ENCODE results near the gene AQP12B. TPM values are rescaled to one million over a fixed set of nuclear protein-coding genes. Genes with fewer than 3 reads are reported as not detected.

The AQP12B gene
- total and polyA plus RNA-seq, 2 of the 8 experiments (the other 6 are each of a cell fraction or from before 2014, with no cell fraction given), result not detected

- POLR2A ChIA-PET (ENCODE audit: partially characterized antibody), result interaction anchor here (0.6 to 3.5 kb wide), 9 partner anchors 9 to 70 kb away, joined by 3 to 15 read pairs (median 4); no protein-coding TSS in a partner anchor
- Histone ChIP-seq H3K79me2 (ENCODE audit: control insufficient read depth in 1 of 2, insufficient read depth in 2 of 2, low read length in 2 of 2) (no peaks in the 10 kb centered on the region), H4K20me1 (replicated peaks in 1 of 2; ENCODE audit: control insufficient read depth in 1 of 2, insufficient read depth in 2 of 2, low read length in 2 of 2) (peaks cover 10 to 15% of the 10 kb centered on the region in 2 experiments), H2BK15ac (ENCODE audit: low read length) (no peak overlapping the region), H3K27me3 (replicated peaks in 1 of 4; ENCODE audit: control insufficient read depth in 3 of 4, extremely low read depth in 1 of 4, insufficient read depth in 3 of 4, low read length in 3 of 4) (no peaks in the 10 kb centered on the region), H4K91ac (replicated peaks; ENCODE audit: insufficient read length, low read length) (no peak overlapping the region), H3K23ac (ENCODE audit: insufficient read length) (no peak overlapping the region), H4K8ac (ENCODE audit: extremely low read depth, insufficient read depth, low read length) (no peak overlapping the region), H2AK5ac (ENCODE audit: low read depth, low read length) (no peak overlapping the region), H3K27ac (ENCODE audit: low read depth, low read length) (no peak overlapping the region), H2BK120ac (replicated peaks; ENCODE audit: low read depth, low read length) (no peak overlapping the region), H3K4ac (replicated peaks; ENCODE audit: insufficient read length, low read depth, low read length) (no peak overlapping the region), H2BK5ac (ENCODE audit: low read depth, low read length) (no peak overlapping the region), H3K36me3 (ENCODE audit: control insufficient read depth in 2 of 4, insufficient read depth in 4 of 4, low read length in 3 of 4) (peaks cover 28 to 88% (median 68%) of the 10 kb centered on the region in 4 experiments), H3K4me3 (ENCODE audit: extremely low read depth in 1 of 4, insufficient read depth in 2 of 4, low read depth in 3 of 4, low read length in 4 of 4) (no peak overlapping the region), H3K23me2 (ENCODE audit: low read depth, low read length) (no peaks in the 10 kb centered on the region), H3K56ac (replicated peaks; ENCODE audit: insufficient read length, low read depth, low read length) (no peak overlapping the region), H3K4me1 (replicated peaks in 1 of 4; ENCODE audit: control insufficient read depth in 3 of 4, insufficient read depth in 4 of 4, low read length in 3 of 4) (no peaks in the 10 kb centered on the region), H3K9me3 (ENCODE audit: insufficient read depth in 2 of 2, low read depth in 1 of 2, low read length in 1 of 2) (no peaks in the 10 kb centered on the region), H4K5ac (ENCODE audit: insufficient read length, low read depth, low read length) (no peak overlapping the region), H3K9ac (replicated peaks in 1 of 4; ENCODE audit: extremely low read depth in 1 of 4, low read depth in 3 of 4, low read length in 3 of 4) (no peak overlapping the region), H3K79me1 (ENCODE audit: low read depth, low read length) (peaks cover 2% of the 10 kb centered on the region), H2BK20ac (ENCODE audit: low read length) (no peak overlapping the region), H2AFZ (ENCODE audit: low read length) (no peak overlapping the region), H3K4me2 (ENCODE audit: insufficient read depth in 1 of 2, low read depth in 2 of 2, low read length in 2 of 2) (no peak overlapping the region), H3K18ac (ENCODE audit: extremely low read depth, low read length) (no peak overlapping the region), H2BK12ac (ENCODE audit: low read depth, low read length) (no peak overlapping the region), H3K14ac (ENCODE audit: insufficient read length) (no peak overlapping the region)
- DNase-seq (ENCODE audit: low read depth in 1 of 2, low spot score in 2 of 2) (no peak), FAIRE-seq (no peak)
- 94% methylated on average over 20 of the region's 25 CpGs; no CpG with 5 or more reads in 1 of the 2 experiments for WGBS, 2 experiments (ENCODE audit: extremely low coverage in 1 of 2, insufficient coverage in 1 of 2, insufficient read length in 1 of 2, insufficient replicate concordance in 2 of 2, low coverage in 1 of 2, low lambda C conversion rate in 2 of 2, missing lambda C conversion rate in 1 of 2)
- TF ChIP-seq TBP (IDR thresholded peaks at IDR 0.05; ENCODE audit: low read depth, low read length) (no peak), CBX5 (IDR thresholded peaks at IDR 0.05; ENCODE audit: low read depth, low read length) (no peak), CREB1 (IDR thresholded peaks at IDR 0.05) (no peak), BCL11A (IDR thresholded peaks at IDR 0.05; ENCODE audit: low read depth in 2 of 2, low read length in 2 of 2) (no peak)
- CTCF ChIA-PET (ENCODE audit: partially characterized antibody), result interaction anchor here (1.2 kb wide), 2 partner anchors 14 to 27 kb away, joined by 3 read pairs; no protein-coding TSS in a partner anchor
Observed at GRCh38 chr2:240720686-240721595, 38.3 kb upstream of the AQP12B start.
